Hematopoietic multipotent progenitor cell treated with erythropoietin and hydrocortisone succinate and interleukin-3 and kit ligand, for 6 days (in vitro differentiated cells): ENCODE data around the gene FMO4.
"Not testable (repeated sequence)": the region's sequence is repeated elsewhere in the genome, so short reads cannot be mapped to it uniquely, and the experiment has no call there.

Source experiments
- DNase-seq: peaks from one replicate; pipeline ENCODE4 v3.0.0-alpha.2; 2015

The FMO4 gene

GRCh38 chr1:171313835-171314320 lies at the start of gene FMO4:
FMO4 (plus strand) TSS chr1:171314183; CDS start chr1:171319826, 5,643 bp downstream.
- DNase-seq, result peak; percentile 99

GRCh38 chr1:171265686-171266085 lies 48.3 kb upstream of the FMO4 start:
- DNase-seq, result no peak

DNA sequence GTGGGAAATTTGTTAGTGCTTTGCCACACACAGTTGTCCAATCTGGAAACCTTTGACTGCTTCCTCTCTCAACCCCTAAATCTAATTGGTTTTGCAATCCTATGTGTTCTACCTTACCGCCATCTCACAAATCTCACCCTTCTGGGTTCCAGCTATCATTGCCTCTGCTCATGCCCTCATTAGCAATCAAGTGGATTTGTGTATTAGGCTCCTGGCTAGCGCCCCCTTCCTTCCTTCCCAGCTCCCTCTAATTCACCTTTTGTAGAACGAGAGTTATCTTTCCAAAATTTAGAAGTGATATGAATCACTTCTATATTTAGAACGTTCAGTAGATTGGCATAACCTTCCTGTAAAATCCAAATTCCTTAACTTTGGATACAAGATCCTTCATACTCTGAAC lies 47.1 kb upstream of the FMO4 start:
- no peak for DNase-seq

GRCh38 chr1:171267391-171267790 lies 46.6 kb upstream of the FMO4 start:
- DNase-seq, result no peak

DNA sequence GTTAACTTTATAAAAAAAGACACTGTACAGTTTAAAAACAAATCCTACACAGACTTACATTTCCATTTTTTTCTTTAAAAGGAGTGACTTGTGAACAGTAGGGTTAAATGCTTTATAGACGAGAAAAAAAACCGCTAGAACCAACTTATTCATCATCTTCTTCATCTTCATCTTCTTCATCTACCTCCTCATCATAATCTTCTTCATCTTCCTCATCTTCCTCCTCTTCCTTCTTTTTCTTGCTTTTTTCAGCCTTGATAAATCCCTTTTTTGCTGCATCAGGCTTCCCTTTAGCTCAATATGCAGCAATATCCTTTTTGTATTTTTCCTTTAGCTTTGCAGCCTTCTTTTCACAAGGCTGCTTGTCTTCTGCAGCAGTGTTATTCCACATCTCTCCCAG lies 43.2 kb upstream of the FMO4 start:
- no peak for DNase-seq

DNA sequence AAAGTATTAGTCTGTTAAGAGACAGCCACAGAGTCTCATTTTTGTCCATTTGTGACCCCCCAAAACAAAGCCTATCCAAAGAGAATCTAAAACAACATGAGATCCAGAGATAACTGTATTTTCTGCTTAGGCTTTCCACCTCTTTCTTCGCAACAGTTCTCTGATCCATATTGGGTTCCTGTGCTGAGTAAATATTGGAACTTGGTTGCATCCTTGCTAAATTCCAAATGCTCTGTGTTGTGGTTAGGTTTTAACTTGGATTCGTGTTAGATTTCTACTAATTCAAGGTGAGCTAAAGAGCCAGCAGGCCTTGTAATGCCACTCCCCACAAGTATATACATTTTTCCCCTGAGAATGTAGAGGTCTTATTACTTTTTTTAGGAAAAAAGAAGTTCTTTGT lies 36.4 kb upstream of the FMO4 start:
- no peak for DNase-seq

- DNase-seq, result no peak
These were observed 34.7 kb upstream of the FMO4 start for GRCh38 chr1:171279234-171279633.

DNA sequence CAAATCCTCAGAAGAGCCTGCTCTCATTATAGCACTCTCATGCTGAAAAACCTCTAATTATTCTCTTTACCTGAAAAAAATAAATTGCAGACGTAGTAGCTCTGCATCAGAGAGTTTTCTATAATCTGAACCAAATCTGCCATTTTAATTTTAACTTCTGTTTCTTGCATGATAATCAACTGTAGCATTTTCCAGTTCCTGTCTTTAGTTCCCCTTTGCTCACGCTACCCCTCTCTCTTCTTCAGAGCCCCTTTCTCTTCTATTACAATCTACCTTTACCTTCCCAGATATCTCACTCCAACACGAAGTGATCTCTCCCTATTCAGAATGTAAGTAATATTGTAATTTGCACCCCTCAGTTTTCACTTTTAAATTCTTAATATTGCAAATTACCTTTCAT lies 34.3 kb upstream of the FMO4 start:
- DNase-seq, result peak; percentile 26

DNA sequence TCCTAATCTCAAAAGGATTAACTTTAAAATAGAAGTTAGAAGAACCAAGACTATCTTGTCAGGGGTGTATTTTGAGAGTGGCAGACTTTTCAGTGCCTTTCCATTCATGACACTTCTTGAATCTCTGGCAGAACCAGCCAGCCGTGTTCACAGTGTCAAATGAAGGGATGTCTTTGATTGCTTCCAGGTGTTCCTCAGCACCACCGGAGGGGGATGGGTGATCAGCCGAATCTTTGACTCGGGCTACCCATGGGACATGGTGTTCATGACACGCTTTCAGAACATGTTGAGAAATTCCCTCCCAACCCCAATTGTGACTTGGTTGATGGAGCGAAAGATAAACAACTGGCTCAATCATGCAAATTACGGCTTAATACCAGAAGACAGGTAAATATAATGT lies 33.4 kb upstream of the FMO4 start:
- DNase-seq, result no peak

- peak; percentile 39 for DNase-seq
These were observed 27.8 kb upstream of the FMO4 start for GRCh38 chr1:171286032-171286705.

- DNase-seq, result no peak
These were observed 23.4 kb upstream of the FMO4 start for GRCh38 chr1:171290621-171291020.

- DNase-seq, result no peak
These were observed 21.2 kb upstream of the FMO4 start for GRCh38 chr1:171292799-171293198.

- not testable (repeated sequence) for DNase-seq
These were observed 18.6 kb upstream of the FMO4 start for GRCh38 chr1:171295383-171295782.

- no peak for DNase-seq
These were observed 18.2 kb upstream of the FMO4 start for GRCh38 chr1:171295821-171296220.

- DNase-seq, result no peak
These were observed 17.1 kb upstream of the FMO4 start for GRCh38 chr1:171296897-171297296.

GRCh38 chr1:171298696-171299095 lies 15.3 kb upstream of the FMO4 start:
- DNase-seq, result no peak

- no peak for DNase-seq
These were observed 14.6 kb upstream of the FMO4 start for GRCh38 chr1:171299342-171299741.

DNA sequence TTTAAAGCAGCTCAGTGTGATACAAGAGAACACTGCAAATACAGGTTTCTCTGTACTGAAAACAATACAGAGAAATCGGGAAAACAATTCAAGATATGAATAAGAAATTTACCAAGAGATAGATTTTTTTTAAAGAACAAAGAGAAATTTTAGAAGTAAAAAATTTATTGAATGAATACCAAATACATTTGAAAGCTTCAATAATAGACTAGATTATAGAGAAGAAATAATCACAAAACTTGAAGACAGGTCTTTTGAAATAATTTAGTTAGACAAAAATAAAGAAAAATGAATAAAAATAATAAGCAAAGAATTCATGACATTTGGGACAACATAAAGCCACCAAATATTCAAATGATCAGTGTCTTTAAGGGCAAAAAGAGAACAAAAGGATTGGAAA lies 13.6 kb upstream of the FMO4 start:
- no peak for DNase-seq

DNA sequence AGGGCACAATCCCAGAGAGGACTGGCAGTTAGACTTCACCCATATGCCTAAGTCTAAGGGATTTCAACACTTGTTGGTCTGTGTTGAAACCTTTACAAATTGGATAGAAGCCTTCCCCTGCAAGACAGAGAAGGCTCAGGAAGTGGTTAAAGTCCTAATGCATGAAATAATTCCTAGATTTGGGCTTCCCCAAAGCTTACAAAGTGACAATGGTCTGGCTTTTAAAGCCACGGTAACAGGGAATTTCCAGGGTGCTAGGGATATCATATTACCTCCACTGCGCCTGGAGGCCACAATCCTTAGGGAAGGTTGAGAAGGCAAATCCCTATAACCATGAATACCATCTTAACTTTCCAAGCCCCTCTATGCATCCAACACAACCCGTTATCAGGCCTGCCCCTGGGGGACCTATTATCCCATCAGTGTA lies 3.3 kb upstream of the FMO4 start:
- DNase-seq, result no peak

DNA sequence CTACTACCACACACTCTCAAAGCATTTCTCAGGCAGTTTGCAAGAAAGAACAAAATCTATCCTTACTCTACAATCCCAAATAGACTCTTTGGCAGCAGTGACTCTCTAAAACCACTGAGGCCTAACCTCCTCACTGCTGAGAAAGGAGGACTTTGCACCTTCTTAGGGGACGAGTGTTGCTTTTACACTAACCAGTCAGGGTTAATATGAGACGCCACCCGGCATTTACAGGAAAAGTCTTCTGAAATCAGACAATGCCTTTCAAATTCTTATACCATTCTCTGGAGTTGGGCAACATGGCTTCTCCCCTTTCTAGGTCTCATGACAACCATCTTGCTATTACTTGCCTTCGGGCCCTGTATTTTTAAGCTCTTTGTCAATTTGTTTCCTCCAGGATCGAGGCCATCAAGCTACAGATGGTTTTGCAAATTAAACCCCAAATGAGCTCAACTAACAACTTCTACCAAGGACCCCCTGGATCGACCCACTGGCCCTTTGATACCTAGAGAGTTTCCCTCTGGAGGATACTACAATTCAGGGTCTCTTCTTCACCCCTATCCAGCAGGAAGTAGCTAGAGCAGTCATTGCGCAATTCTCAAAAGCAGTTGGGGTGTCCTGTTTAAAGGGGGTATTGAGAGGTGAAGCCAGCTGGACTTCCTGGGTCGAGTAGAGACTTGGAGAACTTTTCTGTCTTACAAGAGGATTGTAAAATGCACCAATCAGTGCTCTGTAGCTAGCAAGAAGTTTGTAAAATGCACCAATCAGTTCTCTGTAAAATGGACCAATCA lies 2.0 kb upstream of the FMO4 start:
- DNase-seq, result no peak

GRCh38 chr1:171313319-171313834 lies 606 bp upstream of the FMO4 start:
- DNase-seq, result peak; percentile 3

DNA sequence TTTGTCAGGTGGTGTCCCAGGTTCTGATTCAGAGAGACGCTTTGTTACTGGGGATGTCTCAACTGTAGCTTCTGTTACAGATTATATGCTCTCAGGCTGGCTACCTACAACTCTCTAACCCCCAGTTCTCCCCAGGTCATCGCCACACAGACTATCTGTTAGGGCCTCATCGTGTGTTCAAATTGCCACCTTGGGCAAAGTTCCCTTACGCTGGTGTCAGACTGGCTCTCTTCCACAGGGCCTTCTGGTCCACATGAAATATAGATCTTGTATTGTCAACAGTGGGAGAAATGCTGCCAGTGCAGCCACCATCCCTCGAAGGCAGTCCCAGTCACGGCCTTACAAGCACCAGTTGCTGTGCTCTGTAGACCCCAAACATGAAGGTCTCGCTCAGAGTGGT lies 15.3 kb downstream of the FMO4 start:
- no peak for DNase-seq

DNA sequence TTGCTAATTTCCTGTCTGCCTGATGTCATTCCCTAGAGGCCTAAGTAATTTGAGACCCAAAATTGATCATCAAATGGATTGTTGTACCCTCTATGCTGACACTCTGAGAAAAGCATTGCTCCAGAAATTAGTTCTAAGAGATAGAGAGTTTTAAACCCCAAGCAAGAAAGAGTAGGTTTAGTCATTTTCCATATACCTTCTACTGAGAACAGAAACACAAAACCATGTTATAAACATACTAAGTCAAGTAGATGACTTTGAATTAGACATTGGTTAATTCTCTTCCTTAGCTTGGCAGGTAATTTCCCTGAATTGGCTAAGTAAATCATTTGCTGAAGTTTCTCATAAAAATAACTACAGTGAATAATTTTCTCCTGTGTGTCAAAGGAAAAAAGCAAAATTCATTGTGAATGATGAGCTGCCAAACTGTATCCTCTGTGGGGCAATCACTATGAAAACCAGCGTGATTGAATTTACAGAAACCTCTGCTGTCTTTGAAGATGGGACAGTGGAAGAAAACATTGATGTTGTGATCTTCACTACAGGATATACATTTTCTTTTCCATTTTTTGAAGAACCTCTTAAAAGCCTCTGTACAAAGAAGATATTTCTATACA lies 20.1 kb downstream of the FMO4 start:
- DNase-seq, result no peak

GRCh38 chr1:171335964-171336363 lies 22.0 kb downstream of the FMO4 start:
- DNase-seq, result no peak
